Neuronal stem cell (in vitro differentiated cells): ENCODE measurements around the gene MBNL3.

Experiments used
- DNase-seq: peaks from one replicate; pipeline ENCODE4 v3.0.0-alpha.2; 2013; ENCODE audit warnings: low spot score
- H2AFZ ChIP-seq: one replicate; pipeline ENCODE4 v1.6.1; 2013; ENCODE audit warnings: mild to moderate bottlenecking, low read length, inconsistent platforms
- H2AK5ac ChIP-seq: 2 replicates; pipeline ENCODE4 v1.6.1; 2013; ENCODE audit warnings: low read depth, mild to moderate bottlenecking, inconsistent platforms, low read length, moderate library complexity, mixed read lengths
- H2BK120ac ChIP-seq: 2 replicates; pipeline ENCODE4 v1.6.1; 2013; ENCODE audit warnings: low read depth, mild to moderate bottlenecking, inconsistent platforms, low read length, moderate library complexity, mixed read lengths
- H2BK12ac ChIP-seq: one replicate; pipeline ENCODE4 v1.6.1; 2013; ENCODE audit warnings: low read length, inconsistent platforms
- H2BK15ac ChIP-seq: 2 replicates; pipeline ENCODE4 v1.6.1; 2013; ENCODE audit warnings: mild to moderate bottlenecking, low read length, inconsistent platforms, mixed read lengths
- H2BK5ac ChIP-seq: one replicate; pipeline ENCODE4 v1.6.1; 2013; ENCODE audit warnings: inconsistent platforms, mild to moderate bottlenecking, low read length, moderate library complexity
- H3K14ac ChIP-seq: one replicate; pipeline ENCODE4 v1.6.1; 2013; ENCODE audit warnings: low read length, inconsistent platforms
- H3K18ac ChIP-seq: 2 replicates; pipeline ENCODE4 v1.6.1; 2013; ENCODE audit warnings: low read length, inconsistent platforms
- H3K23ac ChIP-seq: 2 replicates; pipeline ENCODE4 v1.6.1; 2013; ENCODE audit warnings: low read depth, mild to moderate bottlenecking, mixed read lengths, low read length, inconsistent platforms; ENCODE audit not compliant: poor library complexity
- H3K27ac ChIP-seq: replicated peaks from 3 replicates; pipeline ENCODE4 v1.5.1; 2013; ENCODE audit warnings: low read length, inconsistent platforms
- H3K27me3 ChIP-seq, 3 experiments: 2 replicates each; pipeline ENCODE4 v1.6.1; 2013; ENCODE audit warnings: low read length in 3 of 3, mild to moderate bottlenecking in 2 of 3, inconsistent platforms in 1 of 3, low read depth in 1 of 3, mixed read lengths in 1 of 3, moderate library complexity in 1 of 3; ENCODE audit not compliant: control insufficient read depth in 3 of 3, insufficient read depth in 3 of 3
- H3K36me3 ChIP-seq, 2 donors: replicated peaks in 1 of 2; 2 replicates each; pipeline ENCODE4 v1.6.1; 2013; ENCODE audit warnings: low read length in 2 of 2; ENCODE audit not compliant: control insufficient read depth in 2 of 2, insufficient read depth in 2 of 2
- H3K4ac ChIP-seq: 2 replicates; pipeline ENCODE4 v1.6.1; 2013; ENCODE audit warnings: inconsistent platforms, mild to moderate bottlenecking, low read length, moderate library complexity
- H3K4me1 ChIP-seq, 2 donors: 1 replicate in 1 of 2; 2 replicates in 1 of 2; pipeline ENCODE4 v1.6.1; 2013; ENCODE audit warnings: low read length in 2 of 2, low read depth in 1 of 2; ENCODE audit not compliant: control insufficient read depth in 2 of 2, insufficient read depth in 1 of 2
- H3K4me2 ChIP-seq: one replicate; pipeline ENCODE4 v1.6.1; 2013; ENCODE audit warnings: mild to moderate bottlenecking, low read length, inconsistent platforms; ENCODE audit not compliant: insufficient read depth, poor library complexity, severe bottlenecking
- H3K4me3 ChIP-seq, 2 donors: 2 replicates each; pipeline ENCODE4 v1.5.1; 2013; ENCODE audit warnings: low read length in 2 of 2, mild to moderate bottlenecking in 2 of 2, inconsistent platforms in 1 of 2, moderate library complexity in 1 of 2
- H3K79me1 ChIP-seq: one replicate; pipeline ENCODE4 v1.6.1; 2013; ENCODE audit warnings: low read depth, mild to moderate bottlenecking, inconsistent platforms, low read length, moderate library complexity
- H3K9ac ChIP-seq: one replicate; pipeline ENCODE4 v1.6.1; 2013; ENCODE audit warnings: mild to moderate bottlenecking, low read depth, low read length, inconsistent platforms; ENCODE audit not compliant: poor library complexity
- H3K9me3 ChIP-seq, 2 donors: replicated peaks in 1 of 2; 2 replicates each; pipeline versions ENCODE3 to v1.6.1; 2013; ENCODE audit warnings: low read length in 2 of 2, mild to moderate bottlenecking in 2 of 2, inconsistent platforms in 1 of 2, low read depth in 1 of 2, mixed read lengths in 1 of 2, moderate library complexity in 1 of 2; ENCODE audit not compliant: control insufficient read depth in 2 of 2, insufficient read depth in 1 of 2
- H4K8ac ChIP-seq: one replicate; pipeline ENCODE4 v1.6.1; 2013; ENCODE audit warnings: low read depth, mild to moderate bottlenecking, inconsistent platforms, low read length, moderate library complexity
- H4K91ac ChIP-seq: one replicate; pipeline ENCODE4 v1.6.1; 2013; ENCODE audit warnings: low read length, low read depth, mild to moderate bottlenecking, inconsistent platforms; ENCODE audit not compliant: poor library complexity
- WGBS, 2 donors: extraction: QIAGEN DNeasy Blood & Tissue Kit; methylation state at CpG; one replicate each; pipeline ENCODE4 v1.1.7; 2013; ENCODE audit warnings: missing lambda C conversion rate in 2 of 2, mixed read lengths in 1 of 2; ENCODE audit not compliant: insufficient read length in 2 of 2, insufficient replicate concordance in 1 of 2; ENCODE audit errors: extremely low coverage in 2 of 2; 5-methylcytosine and 5-hydroxymethylcytosine counted together

Gene MBNL3

DNA sequence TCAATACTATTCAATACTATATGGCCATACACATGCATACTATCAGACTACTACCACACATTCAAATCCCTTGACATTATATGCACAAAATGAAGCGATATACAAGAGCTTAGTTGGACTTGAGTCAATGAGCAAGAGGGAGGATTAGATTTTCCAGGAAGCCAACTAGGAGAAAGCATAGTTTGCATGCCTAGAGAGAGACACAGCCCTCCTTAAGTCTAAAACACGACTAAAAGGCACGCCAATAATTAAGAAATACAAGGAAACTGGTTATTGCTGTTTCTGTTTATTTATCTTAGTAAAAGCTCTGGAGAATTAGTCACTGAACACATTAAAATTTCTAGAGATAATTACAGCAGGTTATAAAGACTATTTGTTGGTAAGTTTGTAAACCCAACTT lies 21.8 kb downstream of the MBNL3 start:
- Histone ChIP-seq H3K14ac (no peak overlapping the region), H4K8ac (no peak overlapping the region), H2BK15ac (no peak overlapping the region), H4K91ac (no peak overlapping the region), H2BK12ac (no peak overlapping the region), H3K4me2 (no peak overlapping the region), H3K23ac (no peak overlapping the region), H2BK120ac (no peak overlapping the region), H3K4ac (no peak overlapping the region), H3K4me1 (no peaks in the 10 kb centered on the region), H3K27me3 (no peaks in the 10 kb centered on the region), H3K36me3 (no peaks in the 10 kb centered on the region), H2BK5ac (no peak overlapping the region), H2AFZ (no peak overlapping the region), H3K79me1 (no peaks in the 10 kb centered on the region), H3K18ac (no peak overlapping the region), H3K4me3 (no peak overlapping the region), H3K27ac (no peak overlapping the region), H3K9me3 (peaks cover 0 to 5% of the 10 kb centered on the region in 2 donors), H3K9ac (no peak overlapping the region), H2AK5ac (no peak overlapping the region)
- no CpG with 5 or more reads among the region's 3 CpGs for WGBS, 2 donors
- no peak for DNase-seq

DNA sequence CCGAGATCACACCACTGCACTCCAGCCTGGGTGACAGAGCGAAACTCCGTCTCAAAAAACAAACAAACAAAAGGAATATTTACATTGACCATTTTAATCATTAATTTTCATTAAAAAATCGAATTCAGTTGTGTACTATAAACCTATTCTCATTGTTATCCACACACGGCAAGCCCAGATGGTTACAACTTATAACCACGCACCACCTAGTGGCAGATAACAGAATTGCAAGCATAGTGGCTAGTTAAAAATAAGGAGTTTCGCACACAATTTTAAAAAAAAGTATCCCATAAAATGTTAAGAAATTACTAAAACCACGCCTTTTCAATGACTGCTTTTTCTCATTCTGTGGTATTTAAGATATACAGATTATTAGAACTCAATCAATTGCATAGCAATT lies 25.4 kb downstream of the MBNL3 start:
- Histone ChIP-seq H3K9me3 (peaks cover 0 to 5% of the 10 kb centered on the region in 2 donors), H3K36me3 (no peaks in the 10 kb centered on the region), H3K4me1 (no peaks in the 10 kb centered on the region), H2BK12ac (no peak overlapping the region), H2BK15ac (no peak overlapping the region), H3K14ac (no peak overlapping the region), H2AK5ac (no peak overlapping the region), H3K9ac (no peak overlapping the region), H3K18ac (no peak overlapping the region), H3K27me3 (no peaks in the 10 kb centered on the region), H3K4ac (no peak overlapping the region), H3K4me3 (no peak overlapping the region), H4K8ac (no peak overlapping the region), H2BK120ac (no peak overlapping the region), H3K23ac (no peak overlapping the region), H3K4me2 (no peak overlapping the region), H4K91ac (no peak overlapping the region), H2BK5ac (no peak overlapping the region), H3K79me1 (no peaks in the 10 kb centered on the region), H3K27ac (no peak overlapping the region), H2AFZ (no peak overlapping the region)
- no peak for DNase-seq
- WGBS, 2 donors = no CpG with 5 or more reads among the region's 8 CpGs

- Histone ChIP-seq H3K18ac (no peak overlapping the region), H3K9ac (no peak overlapping the region), H3K4me2 (no peak overlapping the region), H3K79me1 (no peaks in the 10 kb centered on the region), H2BK120ac (no peak overlapping the region), H2BK5ac (no peak overlapping the region), H2BK12ac (no peak overlapping the region), H3K27ac (no peak overlapping the region), H3K23ac (no peak overlapping the region), H4K8ac (no peak overlapping the region), H3K9me3 (peaks cover 0 to 5% of the 10 kb centered on the region in 2 donors), H2AK5ac (no peak overlapping the region), H2AFZ (no peak overlapping the region), H3K27me3 (no peaks in the 10 kb centered on the region), H2BK15ac (no peak overlapping the region), H3K36me3 (no peaks in the 10 kb centered on the region), H3K14ac (no peak overlapping the region), H3K4me3 (no peak overlapping the region), H4K91ac (no peak overlapping the region), H3K4me1 (no peaks in the 10 kb centered on the region), H3K4ac (no peak overlapping the region)
- no peak for DNase-seq
These were observed 27.0 kb downstream of the MBNL3 start for GRCh38 chrX:132461886-132462285.

- DNase-seq = no peak
- no peaks in the 10 kb centered on the region for H3K79me1 ChIP-seq
These were observed 35.8 kb downstream of the MBNL3 start for GRCh38 chrX:132452911-132453550.

More at GRCh38 chrX:132452911-132453550, 35.8 kb downstream of the MBNL3 start:
- no peak overlapping the region for H3K4ac ChIP-seq
- no peak overlapping the region for H4K8ac ChIP-seq
- H3K27me3 ChIP-seq = peaks cover 0 to 2% (median 0%) of the 10 kb centered on the region in 3 experiments
- no peak overlapping the region for H2BK15ac ChIP-seq
- H3K4me3 ChIP-seq = no peak overlapping the region
- H2BK5ac ChIP-seq = no peak overlapping the region
- no peak overlapping the region for H3K27ac ChIP-seq
- no peaks in the 10 kb centered on the region for H3K4me1 ChIP-seq
- H3K18ac ChIP-seq = no peak overlapping the region
- H2BK12ac ChIP-seq = no peak overlapping the region
- no peak overlapping the region for H2AK5ac ChIP-seq
- H3K9ac ChIP-seq = no peak overlapping the region
- no peaks in the 10 kb centered on the region for H3K9me3 ChIP-seq
- H4K91ac ChIP-seq = no peak overlapping the region
- WGBS, 2 donors = no CpG with 5 or more reads among the region's 5 CpGs
- H3K14ac ChIP-seq = no peak overlapping the region
- no peak overlapping the region for H2AFZ ChIP-seq
- H3K36me3 ChIP-seq = no peaks in the 10 kb centered on the region
- no peak overlapping the region for H2BK120ac ChIP-seq
- no peak overlapping the region for H3K4me2 ChIP-seq
- no peak overlapping the region for H3K23ac ChIP-seq
